Measurements from ENCODE around the gene LOXL3.
"Not testable (repeated sequence)": the region's sequence is repeated elsewhere in the genome, so short reads cannot be mapped to it uniquely, and the experiment has no call there.

Gene LOXL3

DNA sequence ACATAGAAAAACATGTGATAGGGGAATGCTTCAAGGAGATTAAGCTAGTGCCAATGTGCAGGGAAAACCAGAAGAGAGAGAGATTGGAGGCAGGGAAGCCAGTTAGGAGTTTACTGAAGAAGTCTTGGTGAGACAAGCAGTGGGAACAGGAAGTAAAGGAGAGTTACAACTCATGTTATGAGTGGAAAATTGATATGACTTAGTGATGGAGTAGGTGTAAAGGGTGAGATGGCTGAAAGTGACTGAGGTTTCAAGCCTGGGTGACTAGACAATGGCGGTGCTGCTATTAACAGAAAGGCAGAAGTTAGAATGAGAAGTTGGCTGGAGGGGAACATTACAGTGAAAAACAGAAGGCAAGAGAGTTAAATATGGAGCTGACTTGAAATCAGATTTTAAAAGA, 17.3 kb upstream of the LOXL3 start:
- Histone ChIP-seq H3K9ac (ENCODE audit: low read length) (no peak overlapping the region), H3K9me3 (ENCODE audit: control insufficient read depth, low read length) (no peaks in the 10 kb centered on the region), H3K4me1 (ENCODE audit: control insufficient read depth, insufficient read depth, low read length) (peaks cover 49% of the 10 kb centered on the region), H3K27me3 (replicated peaks; ENCODE audit: control insufficient read depth, insufficient read depth, low read length) (no peaks in the 10 kb centered on the region), H3K4me3 (ENCODE audit: low read length) (no peak overlapping the region), H3K36me3 (ENCODE audit: control insufficient read depth, insufficient read depth, low read length, severe bottlenecking) (no peaks in the 10 kb centered on the region)
- no peak for DNase-seq (ENCODE audit: low read depth)

DNA sequence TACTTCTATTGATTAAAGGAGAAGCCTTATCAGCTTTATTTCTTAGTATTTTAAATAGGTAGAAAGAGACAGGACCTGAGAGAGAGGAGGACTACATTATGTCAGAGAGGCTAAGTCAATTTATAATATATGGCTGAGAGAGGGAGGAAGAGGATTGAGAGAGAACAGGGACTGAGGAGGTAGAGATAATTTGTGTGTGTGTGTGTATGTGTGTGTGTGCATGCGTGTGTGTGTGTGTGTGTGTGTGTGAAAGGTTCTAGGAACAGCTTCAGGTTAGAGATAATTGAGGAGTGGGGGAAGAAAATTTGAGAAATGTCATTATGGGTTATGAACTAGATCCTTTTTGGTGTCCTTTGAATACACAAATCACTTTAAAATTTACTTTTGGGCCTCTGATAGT, 15.9 kb upstream of the LOXL3 start:
- Histone ChIP-seq H3K9me3 (ENCODE audit: control insufficient read depth, low read length) (no peaks in the 10 kb centered on the region), H3K4me1 (ENCODE audit: control insufficient read depth, insufficient read depth, low read length) (peaks cover 47% of the 10 kb centered on the region)
- DNase-seq (ENCODE audit: low read depth), result no peak

DNA sequence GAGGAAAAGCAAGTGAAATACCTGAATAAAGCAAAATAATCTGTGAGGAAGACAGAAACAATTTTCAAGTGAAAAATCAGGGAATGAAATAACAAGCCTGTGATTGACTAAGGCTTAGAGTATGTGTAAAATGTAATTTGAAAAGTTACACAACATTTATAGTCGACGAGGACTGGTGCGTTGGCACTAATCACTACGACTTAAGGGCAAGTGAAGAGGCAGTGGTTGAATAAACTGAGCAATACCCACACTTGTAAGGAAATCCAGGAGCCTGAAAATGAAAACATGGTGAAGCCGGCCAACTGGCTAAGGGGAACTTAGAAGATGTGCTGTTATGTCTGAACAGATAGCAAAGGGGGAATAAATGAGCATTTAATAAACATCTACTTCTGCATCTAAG, 14.1 kb upstream of the LOXL3 start:
- Histone ChIP-seq H3K27me3 (replicated peaks; ENCODE audit: control insufficient read depth, insufficient read depth, low read length) (no peaks in the 10 kb centered on the region), H3K9me3 (ENCODE audit: control insufficient read depth, low read length) (no peaks in the 10 kb centered on the region)

More for the DNA sequence above, 15.9 kb upstream of the LOXL3 start:
- Histone ChIP-seq H3K27me3 (replicated peaks; ENCODE audit: control insufficient read depth, insufficient read depth, low read length) (no peaks in the 10 kb centered on the region), H3K4me3 (ENCODE audit: low read length) (no peak overlapping the region), H3K36me3 (ENCODE audit: control insufficient read depth, insufficient read depth, low read length, severe bottlenecking) (no peaks in the 10 kb centered on the region), H3K9ac (ENCODE audit: low read length) (no peak overlapping the region)

DNA sequence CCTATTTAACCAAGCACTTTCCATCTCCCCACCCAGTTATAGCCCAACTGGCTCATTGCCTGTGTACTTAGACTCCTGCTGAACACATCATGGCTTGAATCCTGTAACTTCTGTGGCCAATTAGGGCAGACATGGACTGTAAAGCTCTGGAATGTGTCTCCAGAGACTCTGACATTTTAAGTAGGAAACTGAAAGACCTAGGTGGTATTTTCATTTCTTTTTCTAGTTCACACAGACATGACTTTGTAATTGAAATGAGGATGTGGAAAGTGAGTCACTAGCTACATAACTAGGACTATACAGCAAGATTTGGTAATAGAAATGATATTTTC, 13.0 kb upstream of the LOXL3 start:
- H3K27me3 ChIP-seq (replicated peaks; ENCODE audit: control insufficient read depth, insufficient read depth, low read length), result no peaks in the 10 kb centered on the region
- H3K4me3 ChIP-seq (ENCODE audit: low read length), result no peak overlapping the region
- H3K9me3 ChIP-seq (ENCODE audit: control insufficient read depth, low read length), result no peaks in the 10 kb centered on the region
- H3K36me3 ChIP-seq (ENCODE audit: control insufficient read depth, insufficient read depth, low read length, severe bottlenecking), result no peaks in the 10 kb centered on the region
- DNase-seq (ENCODE audit: low read depth), result peak; percentile 92
- H3K4me1 ChIP-seq (ENCODE audit: control insufficient read depth, insufficient read depth, low read length), result peaks cover 42% of the 10 kb centered on the region
- H3K9ac ChIP-seq (ENCODE audit: low read length), result no peak overlapping the region

More for the DNA sequence above, 14.1 kb upstream of the LOXL3 start:
- peak overlapping the region; percentile 78 for H3K9ac ChIP-seq (ENCODE audit: low read length)
- peaks cover 42% of the 10 kb centered on the region for H3K4me1 ChIP-seq (ENCODE audit: control insufficient read depth, insufficient read depth, low read length)
- H3K4me3 ChIP-seq (ENCODE audit: low read length), result peak overlapping the region; percentile 63
- DNase-seq (ENCODE audit: low read depth), result peak; percentile 90
- no peaks in the 10 kb centered on the region for H3K36me3 ChIP-seq (ENCODE audit: control insufficient read depth, insufficient read depth, low read length, severe bottlenecking)

DNA sequence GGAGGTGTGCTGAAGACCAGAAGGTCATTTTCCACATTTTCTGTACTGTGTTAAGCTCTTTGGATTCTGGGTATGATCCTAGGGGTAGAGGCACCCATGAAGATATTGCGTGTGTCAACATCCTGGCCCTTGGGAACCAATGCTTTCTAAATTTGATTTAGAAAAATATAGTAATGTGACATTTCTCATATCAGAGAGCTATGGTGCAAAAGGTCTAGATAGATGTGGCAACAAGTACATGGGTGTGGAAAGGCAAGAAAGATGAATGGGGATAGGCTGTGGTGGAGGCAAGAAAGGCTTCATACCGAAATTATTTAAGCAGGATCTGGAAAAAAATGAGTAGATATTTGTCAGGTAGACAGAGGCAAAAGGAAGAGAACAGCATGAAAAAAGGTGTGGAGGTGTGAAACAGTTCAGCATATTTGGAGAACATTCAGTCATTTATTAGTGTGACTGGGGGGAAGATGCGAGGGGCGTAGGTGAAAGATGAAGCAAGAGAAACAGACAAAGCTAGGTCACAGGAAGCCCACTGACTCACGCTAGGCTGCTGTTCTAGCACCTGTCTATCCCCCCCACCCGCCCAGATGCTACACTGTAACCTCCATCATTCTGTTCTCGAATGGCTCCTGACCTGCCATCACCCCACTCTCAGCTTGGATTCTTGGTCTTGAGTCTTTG, 12.5 kb upstream of the LOXL3 start:
- Histone ChIP-seq H3K9ac (ENCODE audit: low read length) (peak overlapping the region; percentile 25), H3K9me3 (ENCODE audit: control insufficient read depth, low read length) (no peaks in the 10 kb centered on the region), H3K4me1 (ENCODE audit: control insufficient read depth, insufficient read depth, low read length) (peaks cover 42% of the 10 kb centered on the region), H3K4me3 (ENCODE audit: low read length) (peak overlapping the region; percentile 35), H3K36me3 (ENCODE audit: control insufficient read depth, insufficient read depth, low read length, severe bottlenecking) (no peaks in the 10 kb centered on the region), H3K27me3 (replicated peaks; ENCODE audit: control insufficient read depth, insufficient read depth, low read length) (no peaks in the 10 kb centered on the region)
- no peak for DNase-seq (ENCODE audit: low read depth)

DNA sequence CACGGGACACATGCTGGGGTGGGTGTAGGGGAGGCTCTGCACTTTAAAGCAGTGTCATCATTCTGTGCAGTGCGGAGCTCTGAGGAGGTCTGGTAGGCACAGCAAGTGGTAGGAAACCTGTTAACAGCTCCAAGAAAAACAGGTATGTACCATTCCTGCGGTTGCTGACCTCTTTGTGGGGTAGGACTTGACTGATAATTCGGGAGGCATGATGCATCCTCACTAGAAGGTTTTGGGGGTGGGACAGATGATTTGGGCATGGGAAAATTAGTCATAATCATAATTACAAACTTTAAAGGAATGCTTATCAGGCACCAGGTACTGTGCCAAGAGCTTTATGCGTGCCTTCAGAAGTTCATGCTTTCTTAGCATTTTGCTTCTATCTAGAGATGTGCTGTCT, 10.5 kb upstream of the LOXL3 start:
- Histone ChIP-seq H3K9me3 (ENCODE audit: control insufficient read depth, low read length) (no peaks in the 10 kb centered on the region), H3K4me1 (ENCODE audit: control insufficient read depth, insufficient read depth, low read length) (peaks cover 42% of the 10 kb centered on the region), H3K4me3 (ENCODE audit: low read length) (no peak overlapping the region), H3K9ac (ENCODE audit: low read length) (no peak overlapping the region), H3K27me3 (replicated peaks; ENCODE audit: control insufficient read depth, insufficient read depth, low read length) (no peaks in the 10 kb centered on the region), H3K36me3 (ENCODE audit: control insufficient read depth, insufficient read depth, low read length, severe bottlenecking) (no peaks in the 10 kb centered on the region)
- no peak for DNase-seq (ENCODE audit: low read depth)

DNA sequence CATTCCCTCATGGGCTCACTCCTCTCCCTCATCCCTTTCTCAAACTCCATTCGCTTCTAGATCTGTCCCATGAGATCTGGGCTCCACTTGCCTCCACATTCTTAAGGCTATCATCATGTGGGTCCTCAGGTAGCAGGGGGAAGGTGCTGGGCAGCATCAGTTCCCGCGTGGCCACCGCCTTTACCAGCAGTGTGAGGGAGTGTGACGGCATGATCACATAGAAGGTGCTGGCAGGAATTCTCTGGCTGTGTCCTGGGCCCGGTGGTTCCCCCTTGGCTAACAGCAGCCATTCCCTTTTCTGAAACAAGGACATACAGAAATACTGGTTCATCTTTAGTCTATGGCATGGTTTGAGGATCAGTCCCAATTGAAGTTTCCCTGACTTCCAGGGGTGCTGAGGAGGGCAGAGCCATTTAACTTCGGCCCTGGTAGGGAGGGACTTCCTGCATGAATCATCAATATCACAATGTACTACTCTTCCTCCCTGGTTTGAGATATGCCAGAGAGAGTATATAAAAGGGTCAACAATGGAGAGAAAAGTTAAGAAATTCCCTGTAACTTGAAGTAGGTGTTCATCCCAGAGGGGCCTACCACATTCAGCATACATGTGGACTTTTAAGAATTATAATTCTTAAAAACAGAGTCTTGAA, 8.5 kb upstream of the LOXL3 start:
- Histone ChIP-seq H3K9me3 (ENCODE audit: control insufficient read depth, low read length) (no peaks in the 10 kb centered on the region), H3K27me3 (replicated peaks; ENCODE audit: control insufficient read depth, insufficient read depth, low read length) (no peaks in the 10 kb centered on the region), H3K9ac (ENCODE audit: low read length) (no peak overlapping the region), H3K36me3 (ENCODE audit: control insufficient read depth, insufficient read depth, low read length, severe bottlenecking) (no peaks in the 10 kb centered on the region), H3K4me3 (ENCODE audit: low read length) (no peak overlapping the region), H3K4me1 (ENCODE audit: control insufficient read depth, insufficient read depth, low read length) (peaks cover 29% of the 10 kb centered on the region)
- DNase-seq (ENCODE audit: low read depth), result no peak

DNA sequence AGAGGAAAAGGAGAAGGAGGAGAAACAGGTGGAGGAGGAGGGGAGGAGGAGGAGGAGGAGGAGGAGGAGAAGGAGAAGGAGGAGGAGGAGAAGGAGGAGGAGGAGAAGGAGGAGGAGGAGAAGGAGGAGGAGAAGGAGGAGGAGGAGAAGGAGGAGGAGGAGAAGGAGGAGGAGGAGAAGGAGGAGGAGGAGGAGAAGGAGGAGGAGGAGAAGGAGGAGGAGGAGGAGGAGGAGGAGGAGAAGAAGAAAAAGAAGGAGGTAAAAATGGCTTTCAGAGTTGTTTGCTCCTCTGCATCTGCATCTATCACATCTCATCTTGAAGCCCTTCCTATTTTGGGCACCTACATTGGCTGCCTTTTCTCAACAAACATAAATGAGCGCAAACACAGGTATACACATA, 7.3 kb upstream of the LOXL3 start:
- H3K4me1 ChIP-seq (ENCODE audit: control insufficient read depth, insufficient read depth, low read length), result peaks cover 18% of the 10 kb centered on the region
- H3K9ac ChIP-seq (ENCODE audit: low read length); H3K36me3 ChIP-seq (ENCODE audit: control insufficient read depth, insufficient read depth, low read length, severe bottlenecking); DNase-seq (ENCODE audit: low read depth); H3K4me3 ChIP-seq (ENCODE audit: low read length); H3K9me3 ChIP-seq (ENCODE audit: control insufficient read depth, low read length); H3K27me3 ChIP-seq (replicated peaks; ENCODE audit: control insufficient read depth, insufficient read depth, low read length): not testable (repeated sequence)

DNA sequence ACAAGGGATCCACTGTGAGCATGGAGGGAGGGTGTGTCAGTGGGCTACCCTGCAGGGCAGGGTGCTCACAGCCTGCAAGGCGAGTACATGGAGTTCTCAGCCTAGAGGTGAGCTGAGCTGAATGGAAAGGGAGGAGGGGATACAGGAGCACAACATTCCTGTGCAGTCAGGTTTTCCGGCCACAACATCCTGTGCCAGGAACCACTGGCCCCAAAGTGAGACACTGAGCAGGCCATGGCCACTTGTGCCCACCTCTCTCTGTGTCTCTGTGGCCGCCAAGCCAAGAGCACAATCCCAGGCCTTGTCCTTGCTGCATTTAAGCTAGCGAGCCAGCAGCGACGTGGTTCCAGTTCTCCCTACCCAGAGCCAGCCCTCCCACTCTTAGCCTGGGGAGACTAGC, 6.8 kb upstream of the LOXL3 start:
- Histone ChIP-seq H3K27me3 (replicated peaks; ENCODE audit: control insufficient read depth, insufficient read depth, low read length) (no peaks in the 10 kb centered on the region), H3K36me3 (ENCODE audit: control insufficient read depth, insufficient read depth, low read length, severe bottlenecking) (peaks cover 5% of the 10 kb centered on the region), H3K9me3 (ENCODE audit: control insufficient read depth, low read length) (no peaks in the 10 kb centered on the region), H3K4me3 (ENCODE audit: low read length) (no peak overlapping the region), H3K4me1 (ENCODE audit: control insufficient read depth, insufficient read depth, low read length) (peaks cover 15% of the 10 kb centered on the region), H3K9ac (ENCODE audit: low read length) (no peak overlapping the region)
- no peak for DNase-seq (ENCODE audit: low read depth)

DNA sequence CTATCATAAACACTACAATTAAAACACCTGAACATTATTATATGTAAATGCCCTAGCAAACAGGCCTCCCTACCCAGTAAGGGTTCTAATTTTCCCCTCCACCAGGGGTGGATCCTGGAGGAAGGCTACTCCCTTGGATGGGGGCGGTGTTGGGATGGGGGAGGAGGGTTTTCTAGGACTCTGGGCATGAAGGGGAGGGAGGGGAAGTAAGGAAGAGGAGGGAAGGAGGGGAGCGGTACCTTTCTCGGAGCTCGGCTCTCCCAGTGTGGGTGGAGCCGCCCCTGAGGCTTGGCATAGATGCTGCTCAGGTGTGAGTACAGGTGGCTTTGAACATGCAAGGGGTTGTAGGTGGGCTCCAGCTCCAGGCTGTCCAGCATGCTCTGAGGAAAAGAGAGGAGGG, 6.2 kb upstream of the LOXL3 start:
- DNase-seq (ENCODE audit: low read depth), result no peak
- Histone ChIP-seq H3K36me3 (ENCODE audit: control insufficient read depth, insufficient read depth, low read length, severe bottlenecking) (peaks cover 5% of the 10 kb centered on the region), H3K9me3 (ENCODE audit: control insufficient read depth, low read length) (no peaks in the 10 kb centered on the region), H3K9ac (ENCODE audit: low read length) (no peak overlapping the region), H3K4me3 (ENCODE audit: low read length) (no peak overlapping the region), H3K4me1 (ENCODE audit: control insufficient read depth, insufficient read depth, low read length) (peaks cover 21% of the 10 kb centered on the region), H3K27me3 (replicated peaks; ENCODE audit: control insufficient read depth, insufficient read depth, low read length) (no peaks in the 10 kb centered on the region)

DNA sequence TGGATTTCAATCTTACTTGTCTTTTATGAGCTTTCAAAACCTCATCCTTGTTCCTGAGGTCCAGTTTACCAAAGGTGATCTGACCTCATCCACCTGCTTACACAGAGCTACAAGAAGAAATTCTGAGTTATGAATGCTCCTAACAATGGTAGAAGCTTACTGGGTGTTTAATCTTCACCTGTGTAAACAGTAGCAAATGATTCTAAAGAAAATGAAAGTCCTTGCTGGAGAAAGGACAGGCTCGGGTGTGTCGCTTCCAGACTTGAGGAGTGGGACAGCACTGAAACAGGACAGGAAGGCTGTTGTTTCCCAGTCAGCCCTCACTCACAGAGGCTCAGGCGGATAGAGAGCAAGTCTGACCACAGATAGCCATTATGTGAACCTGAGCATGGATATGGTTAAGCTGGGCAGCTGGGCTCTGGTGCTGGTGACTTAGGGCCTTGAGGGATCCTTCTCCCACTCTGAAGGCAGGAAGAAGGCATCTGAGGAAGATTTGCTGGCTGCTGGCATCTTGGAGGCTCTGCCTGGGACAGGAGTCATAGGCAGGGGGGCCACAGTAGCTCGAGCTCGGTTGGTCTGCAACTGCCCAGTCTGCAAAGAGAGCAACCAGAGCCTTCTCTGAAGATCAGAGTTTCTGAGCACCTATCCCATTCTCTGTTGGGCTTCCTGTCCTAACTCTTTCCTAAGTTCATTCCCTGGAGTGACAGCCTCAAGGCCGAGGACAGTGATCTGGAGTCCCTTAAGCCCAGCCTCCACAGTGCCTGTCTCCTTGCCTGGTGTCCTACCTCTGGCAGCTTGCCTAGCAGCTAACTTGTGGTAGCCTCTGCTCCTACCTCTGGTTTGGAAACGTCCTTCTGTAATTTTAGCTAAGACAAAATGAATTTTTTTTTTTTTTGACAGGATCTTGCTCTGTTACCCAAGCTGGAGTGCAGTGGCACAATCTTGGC, 4.8 kb upstream of the LOXL3 start:
- DNase-seq (ENCODE audit: low read depth), result no peak
- H3K27me3 ChIP-seq (replicated peaks; ENCODE audit: control insufficient read depth, insufficient read depth, low read length), result no peaks in the 10 kb centered on the region
- H3K36me3 ChIP-seq (ENCODE audit: control insufficient read depth, insufficient read depth, low read length, severe bottlenecking), result peaks cover 5% of the 10 kb centered on the region
- no peak overlapping the region for H3K9ac ChIP-seq (ENCODE audit: low read length)
- peaks cover 15% of the 10 kb centered on the region for H3K4me1 ChIP-seq (ENCODE audit: control insufficient read depth, insufficient read depth, low read length)
- no peak overlapping the region for H3K4me3 ChIP-seq (ENCODE audit: low read length)
- no peaks in the 10 kb centered on the region for H3K9me3 ChIP-seq (ENCODE audit: control insufficient read depth, low read length)

Measured in adipocyte (in vitro differentiated cells).